WTC11 (cell line): ENCODE results near the gene RMND5A.

Experiments
- ATF3 ChIP-seq: sonication (generic); formaldehyde crosslinking; conservative IDR thresholded peaks from 2 replicates; pipeline ENCODE4 v1.8.1; 2022; ENCODE audit warnings: mild to moderate bottlenecking, missing genetic modification reagents
- CREM ChIP-seq: sonication (generic); formaldehyde crosslinking; IDR thresholded peaks from 2 replicates; pipeline ENCODE4 v1.8.1; 2022; ENCODE audit warnings: mild to moderate bottlenecking, missing genetic modification reagents, moderate library complexity
- CTCF ChIP-seq: fragments of 200-600 bp; IDR thresholded peaks from 2 replicates; pipeline ENCODE4 v1.8.0; 2022; ENCODE audit warnings: antibody characterized with exemption
- GABPB1 ChIP-seq: sonication (generic); formaldehyde crosslinking; IDR thresholded peaks from 2 replicates; pipeline ENCODE4 v1.8.1; 2023; ENCODE audit warnings: mild to moderate bottlenecking, missing genetic modification reagents
- NR2C2 ChIP-seq: sonication (generic); formaldehyde crosslinking; IDR thresholded peaks from 2 replicates; pipeline ENCODE4 v1.8.0; 2022; ENCODE audit warnings: mild to moderate bottlenecking, missing genetic modification reagents
- PRDM15 ChIP-seq: sonication (generic); formaldehyde crosslinking; IDR thresholded peaks from 2 replicates; pipeline ENCODE4 v1.8.0; 2022; ENCODE audit warnings: missing genetic modification reagents
- SMAD4 ChIP-seq: sonication (generic); formaldehyde crosslinking; IDR thresholded peaks from 2 replicates; pipeline ENCODE4 v1.8.0; 2022; ENCODE audit warnings: mild to moderate bottlenecking, missing genetic modification reagents
- SP1 ChIP-seq: sonication (generic); formaldehyde crosslinking; conservative IDR thresholded peaks from 2 replicates; pipeline ENCODE4 v1.8.1; 2022; ENCODE audit warnings: missing genetic modification reagents
- TP53 ChIP-seq: sonication (generic); formaldehyde crosslinking; IDR thresholded peaks from 2 replicates; pipeline ENCODE4 v1.8.1; 2023; ENCODE audit warnings: mild to moderate bottlenecking, missing genetic modification reagents
- ZBTB43 ChIP-seq: sonication (generic); formaldehyde crosslinking; IDR thresholded peaks from 2 replicates; pipeline ENCODE4 v1.8.1; 2023; ENCODE audit warnings: mild to moderate bottlenecking, missing genetic modification reagents
- ZNF138 ChIP-seq: sonication (generic); formaldehyde crosslinking; conservative IDR thresholded peaks from 2 replicates; pipeline ENCODE4 v1.8.1; 2022; ENCODE audit warnings: mild to moderate bottlenecking, moderate library complexity, missing genetic modification reagents
- ZNF263 ChIP-seq: sonication (generic); formaldehyde crosslinking; IDR thresholded peaks from 2 replicates; pipeline ENCODE4 v1.8.1; 2022; ENCODE audit warnings: low read depth, mild to moderate bottlenecking, moderate library complexity, missing genetic modification reagents

- TF ChIP-seq GABPB1 (no peak), CTCF (no peak), CREM (CRISPR knock-in tag) (no peak), NR2C2 (CRISPR knock-in tag) (no peak), ATF3 (CRISPR knock-in tag) (no peak), SP1 (no peak), TP53 (CRISPR knock-in tag) (no peak), SMAD4 (CRISPR knock-in tag) (no peak), ZBTB43 (no peak), ZNF263 (CRISPR knock-in tag) (no peak), PRDM15 (CRISPR knock-in tag) (no peak), ZNF138 (CRISPR knock-in tag) (no peak)
These were observed 41.1 kb upstream of the RMND5A start for GRCh38 chr2:86679036-86679435.
